Suprapubic skin (tissue), 3 donors: Measurements from ENCODE around the gene GPR135.

Experiments
- EP300 ChIP-seq: sonication (generic); formaldehyde crosslinking; IDR thresholded peaks from one replicate; pipeline ENCODE4 v1.6.1; 2017; ENCODE audit warnings: antibody characterized with exemption
- POLR2A ChIP-seq, 2 donors: fragments of 450-650 bp; IDR thresholded peaks; one replicate each; pipeline ENCODE4 v1.6.1; 2017; ENCODE audit warnings: antibody characterized with exemption in 2 of 2, mild to moderate bottlenecking in 2 of 2, moderate library complexity in 2 of 2
- TF ChIP-seq, protein P1 (sequence below), 2 donors: fragments of 200-600 bp in 1 of 2; fragments of 450-650 bp in 1 of 2; sonication (generic) in 1 of 2; IDR thresholded peaks; one replicate each; pipeline ENCODE4 v1.5.1; 2016 to 2019; ENCODE audit warnings: antibody characterized with exemption in 2 of 2, mild to moderate bottlenecking in 1 of 2, moderate library complexity in 1 of 2

DNA sequence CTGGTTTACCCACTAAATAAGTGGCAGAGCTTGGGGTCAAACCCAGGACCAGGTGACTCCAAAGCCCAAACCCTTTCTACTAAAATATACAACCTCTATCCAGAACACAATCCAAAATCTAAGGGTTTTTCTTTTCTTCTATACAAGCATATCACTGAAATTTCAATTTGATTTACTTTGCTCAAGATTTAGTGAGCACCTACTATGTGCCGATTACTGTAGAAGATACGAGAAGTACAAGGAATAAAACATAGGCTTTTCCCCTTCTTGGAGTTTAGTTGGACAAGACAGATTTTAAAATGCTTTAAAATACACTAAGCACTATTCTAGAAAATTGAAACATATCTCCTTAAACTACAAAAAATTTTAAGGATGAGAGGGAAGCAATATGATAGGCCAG is 16.2 kb upstream of the GPR135 start:
- TF ChIP-seq, protein P1, sequence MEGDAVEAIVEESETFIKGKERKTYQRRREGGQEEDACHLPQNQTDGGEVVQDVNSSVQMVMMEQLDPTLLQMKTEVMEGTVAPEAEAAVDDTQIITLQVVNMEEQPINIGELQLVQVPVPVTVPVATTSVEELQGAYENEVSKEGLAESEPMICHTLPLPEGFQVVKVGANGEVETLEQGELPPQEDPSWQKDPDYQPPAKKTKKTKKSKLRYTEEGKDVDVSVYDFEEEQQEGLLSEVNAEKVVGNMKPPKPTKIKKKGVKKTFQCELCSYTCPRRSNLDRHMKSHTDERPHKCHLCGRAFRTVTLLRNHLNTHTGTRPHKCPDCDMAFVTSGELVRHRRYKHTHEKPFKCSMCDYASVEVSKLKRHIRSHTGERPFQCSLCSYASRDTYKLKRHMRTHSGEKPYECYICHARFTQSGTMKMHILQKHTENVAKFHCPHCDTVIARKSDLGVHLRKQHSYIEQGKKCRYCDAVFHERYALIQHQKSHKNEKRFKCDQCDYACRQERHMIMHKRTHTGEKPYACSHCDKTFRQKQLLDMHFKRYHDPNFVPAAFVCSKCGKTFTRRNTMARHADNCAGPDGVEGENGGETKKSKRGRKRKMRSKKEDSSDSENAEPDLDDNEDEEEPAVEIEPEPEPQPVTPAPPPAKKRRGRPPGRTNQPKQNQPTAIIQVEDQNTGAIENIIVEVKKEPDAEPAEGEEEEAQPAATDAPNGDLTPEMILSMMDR (IDR thresholded peaks at IDR 0.05) = no peak
- TF ChIP-seq POLR2A (IDR thresholded peaks at IDR 0.05) (no peak), EP300 (no peak)
